Prostate gland (tissue), 2 donors: ENCODE measurements around the gene FUCA1.

Experiments used
- CTCF ChIP-seq, 4 experiments: fragments of 200-600 bp in 2 of 4; fragments of 450-650 bp in 2 of 4; sonication (generic) in 2 of 4; IDR thresholded peaks; 1 replicate in 3 of 4; 2 replicates in 1 of 4; pipeline ENCODE4 v1.5.1; 2016 to 2019; ENCODE audit warnings: antibody characterized with exemption in 4 of 4, mild to moderate bottlenecking in 2 of 4, moderate library complexity in 2 of 4
- POLR2A ChIP-seq: fragments of 450-650 bp; IDR thresholded peaks from one replicate; pipeline ENCODE4 v1.6.1; 2016; ENCODE audit warnings: antibody characterized with exemption, mild to moderate bottlenecking

GRCh38 chr1:23916209-23917131 is 48.4 kb upstream of the FUCA1 start:
- peak in 2 of 4 experiments; percentile 43 to 70 for TF ChIP-seq CTCF (IDR thresholded peaks at IDR 0.05)
- no peak for TF ChIP-seq POLR2A
